Neural cell (in vitro differentiated cells): ENCODE measurements around the gene PPP6R1. TPM values are rescaled to one million over a fixed set of nuclear protein-coding genes. Genes with fewer than 3 reads are reported as not detected.

Experiments used
- H2AFZ ChIP-seq: fragments of 200-600, 300-800 bp; sonication (generic), shearing (Covaris generic); 2 replicates; pipeline ENCODE4 v1.6.0; 2014; ENCODE audit warnings: low read depth, mild to moderate bottlenecking, antibody characterized with exemption, low read length, moderate library complexity
- H3F3A ChIP-seq: fragments of 200-600 bp; shearing (Covaris generic); 2 replicates; pipeline ENCODE4 v1.6.1; 2016; ENCODE audit warnings: mild to moderate bottlenecking, moderate library complexity, mixed read lengths, antibody characterized with exemption, low read length; ENCODE audit not compliant: insufficient read depth, poor library complexity, severe bottlenecking
- H3K27ac ChIP-seq: fragments of 200-600, 300-800 bp; sonication (generic), shearing (Covaris generic); 2 replicates; pipeline ENCODE4 v1.5.1; 2014; ENCODE audit warnings: mild to moderate bottlenecking, low read length, moderate library complexity
- H3K27me3 ChIP-seq: fragments of 300-800, 200-600 bp; sonication (generic), shearing (Covaris generic); 2 replicates; pipeline ENCODE4 v1.6.0; 2014; ENCODE audit warnings: mild to moderate bottlenecking, low read depth, low read length, moderate library complexity; ENCODE audit not compliant: insufficient read depth
- H3K36me3 ChIP-seq: fragments of 300-800, 200-600 bp; sonication (generic), shearing (Covaris generic); 2 replicates; pipeline ENCODE4 v1.5.1; 2014; ENCODE audit warnings: mild to moderate bottlenecking, antibody characterized with exemption, low read length, moderate library complexity; ENCODE audit not compliant: insufficient read depth
- H3K4me2 ChIP-seq: fragments of 300-800, 200-600 bp; sonication (generic), shearing (Covaris generic); 2 replicates; pipeline ENCODE4 v1.6.0; 2014; ENCODE audit warnings: mild to moderate bottlenecking, low read length
- H3K4me3 ChIP-seq: fragments of 300-800, 200-600 bp; sonication (generic), shearing (Covaris generic); 2 replicates; pipeline ENCODE4 v1.5.1; 2014; ENCODE audit warnings: mild to moderate bottlenecking, low read length, moderate library complexity
- H3K79me2 ChIP-seq: fragments of 200-600 bp; shearing (Covaris generic); replicated peaks from 2 replicates; pipeline ENCODE4 v1.6.0; 2014; ENCODE audit warnings: mild to moderate bottlenecking, low read length, moderate library complexity; ENCODE audit not compliant: insufficient read depth
- H3K9ac ChIP-seq: fragments of 300-800, 200-600 bp; sonication (generic), shearing (Covaris generic); 2 replicates; pipeline ENCODE4 v1.6.1; 2016; ENCODE audit warnings: mild to moderate bottlenecking, low read length, mixed read lengths
- H3K9me2 ChIP-seq: fragments of 200-600 bp; shearing (Covaris generic); 2 replicates; pipeline ENCODE4 v1.6.1; 2016; ENCODE audit warnings: mild to moderate bottlenecking, low read length, mixed read lengths; ENCODE audit not compliant: insufficient read depth
- H3K9me3 ChIP-seq: fragments of 200-600, 300-800 bp; sonication (generic), shearing (Covaris generic); 2 replicates; pipeline ENCODE4 v1.6.1; 2016; ENCODE audit warnings: mild to moderate bottlenecking, mixed run types, low read length, moderate library complexity, mixed read lengths
- H4K20me1 ChIP-seq: fragments of 200-600 bp; shearing (Covaris generic); 2 replicates; pipeline ENCODE4 v1.6.1; 2016; ENCODE audit warnings: mild to moderate bottlenecking, mixed run types; ENCODE audit not compliant: insufficient read depth
- EP300 ChIP-seq: fragments of 450-650 bp; conservative IDR thresholded peaks from 2 replicates; pipeline ENCODE4 v1.6.1; 2014; ENCODE audit warnings: antibody characterized with exemption, mild to moderate bottlenecking, moderate library complexity; ENCODE audit not compliant: poor library complexity, severe bottlenecking
- EZH2 ChIP-seq: fragments of 200-600, 300-800 bp; shearing (Covaris generic), sonication (generic); IDR thresholded peaks from 2 replicates; pipeline ENCODE4 v1.6.1; 2014; ENCODE audit warnings: antibody characterized with exemption, low read length, borderline replicate concordance, mild to moderate bottlenecking; ENCODE audit not compliant: insufficient read depth, poor library complexity, severe bottlenecking
- MXI1 ChIP-seq: fragments of 450-650 bp; conservative IDR thresholded peaks from 2 replicates; pipeline ENCODE4 v1.6.1; 2014; ENCODE audit warnings: antibody characterized with exemption, mild to moderate bottlenecking; ENCODE audit not compliant: poor library complexity, severe bottlenecking
- POLR2AphosphoS5 ChIP-seq: IDR thresholded peaks from 2 replicates; pipeline ENCODE4 v1.6.1; 2012
- RAD21 ChIP-seq: fragments of 450-650 bp; conservative IDR thresholded peaks from 2 replicates; pipeline ENCODE4 v1.6.1; 2014; ENCODE audit warnings: antibody characterized with exemption, mild to moderate bottlenecking, moderate library complexity
- SMC3 ChIP-seq: fragments of 450-650 bp; conservative IDR thresholded peaks from 2 replicates; pipeline ENCODE4 v1.6.1; 2014; ENCODE audit warnings: antibody characterized with exemption, mild to moderate bottlenecking, moderate library complexity; ENCODE audit not compliant: poor library complexity
- TAF1 ChIP-seq: IDR thresholded peaks from 2 replicates; pipeline ENCODE4 v1.6.1; 2012; ENCODE audit warnings: low read depth
- polyA plus RNA-seq: library from polyadenylated mRNA; depleted of rRNA; stranded (reverse); fragments of >200 nt; gene quantifications from 2 replicates; pipeline ENCODE4 v1.2.3, GENCODE V29; 2014
- TF ChIP-seq, protein P1 (sequence below): fragments of 450-650 bp; IDR thresholded peaks from 2 replicates; pipeline ENCODE4 v1.5.1; 2014; ENCODE audit warnings: antibody characterized with exemption, mild to moderate bottlenecking, moderate library complexity; ENCODE audit not compliant: poor library complexity, severe bottlenecking
- TF ChIP-seq, protein P2 (sequence below): IDR thresholded peaks from 2 replicates; pipeline ENCODE4 v1.6.1; 2012; ENCODE audit warnings: borderline replicate concordance

The PPP6R1 gene
- polyA plus RNA-seq, 1 donor from 2014 or later: 20.0 TPM

DNA sequence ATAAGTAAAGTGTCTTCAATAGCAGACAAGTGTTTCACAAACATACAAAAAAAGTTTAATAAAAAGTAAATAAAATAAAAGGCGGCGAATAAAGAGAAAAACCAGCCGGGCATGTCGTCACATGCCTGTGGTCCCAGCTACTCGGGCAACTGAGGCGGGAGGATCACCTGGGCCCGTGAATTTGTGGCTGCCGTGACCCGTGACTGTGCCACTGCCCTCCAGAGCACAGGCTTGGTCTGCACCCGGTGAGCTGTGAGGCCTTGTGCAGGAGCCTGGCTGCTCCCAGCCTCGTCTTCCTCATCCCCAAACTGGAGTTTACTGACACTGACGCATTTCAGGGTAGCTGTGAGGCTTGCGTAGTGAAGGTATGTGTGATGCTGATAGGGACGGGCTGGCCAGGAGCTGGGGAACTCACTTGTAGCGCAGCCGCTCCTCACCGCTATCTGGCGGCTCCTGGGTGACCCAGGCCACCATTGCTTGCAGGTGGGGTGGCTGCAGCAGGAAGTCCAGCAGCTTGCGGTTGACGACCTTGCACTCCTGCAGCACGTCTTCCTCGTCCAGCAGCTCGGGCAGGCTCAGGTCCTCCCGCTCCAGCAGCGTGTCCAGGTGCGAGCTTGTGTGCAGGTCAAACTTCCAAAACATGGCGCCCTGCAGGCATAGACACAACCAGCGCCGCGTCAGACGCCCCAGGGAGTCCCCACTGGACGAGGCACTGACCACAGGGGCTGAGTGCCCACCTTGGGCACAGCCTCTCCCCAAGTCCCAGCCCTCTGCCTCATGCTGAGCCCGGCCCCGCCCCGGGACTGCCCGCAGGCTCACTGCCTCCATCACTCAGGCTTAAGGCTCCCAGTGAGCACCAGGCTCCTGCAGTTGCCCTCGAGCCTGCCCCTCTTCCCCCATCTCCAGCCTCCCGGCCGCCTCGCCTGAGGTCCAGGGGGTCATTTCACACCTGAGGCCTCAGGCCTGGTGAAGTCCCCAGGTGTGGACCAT, 12.1 kb downstream of the PPP6R1 start:
- no peaks in the 10 kb centered on the region for H3K36me3 ChIP-seq
- no peaks in the 10 kb centered on the region for H3K9me3 ChIP-seq
- H3K27me3 ChIP-seq: no peaks in the 10 kb centered on the region
- no peaks in the 10 kb centered on the region for H4K20me1 ChIP-seq
- H3K79me2 ChIP-seq: peaks cover 19% of the 10 kb centered on the region
- H3K4me2 ChIP-seq: no peak overlapping the region
- H3K27ac ChIP-seq: no peak overlapping the region
- H2AFZ ChIP-seq: no peak overlapping the region
- H3K9me2 ChIP-seq: no peaks in the 10 kb centered on the region
- H3K4me3 ChIP-seq: no peak overlapping the region
- no peak overlapping the region for H3K9ac ChIP-seq
- TF ChIP-seq MXI1 (no peak), RAD21 (no peak), POLR2AphosphoS5 (no peak), TAF1 (no peak), EZH2 (no peak), EP300 (no peak), SMC3 (no peak)
- TF ChIP-seq, protein P1, sequence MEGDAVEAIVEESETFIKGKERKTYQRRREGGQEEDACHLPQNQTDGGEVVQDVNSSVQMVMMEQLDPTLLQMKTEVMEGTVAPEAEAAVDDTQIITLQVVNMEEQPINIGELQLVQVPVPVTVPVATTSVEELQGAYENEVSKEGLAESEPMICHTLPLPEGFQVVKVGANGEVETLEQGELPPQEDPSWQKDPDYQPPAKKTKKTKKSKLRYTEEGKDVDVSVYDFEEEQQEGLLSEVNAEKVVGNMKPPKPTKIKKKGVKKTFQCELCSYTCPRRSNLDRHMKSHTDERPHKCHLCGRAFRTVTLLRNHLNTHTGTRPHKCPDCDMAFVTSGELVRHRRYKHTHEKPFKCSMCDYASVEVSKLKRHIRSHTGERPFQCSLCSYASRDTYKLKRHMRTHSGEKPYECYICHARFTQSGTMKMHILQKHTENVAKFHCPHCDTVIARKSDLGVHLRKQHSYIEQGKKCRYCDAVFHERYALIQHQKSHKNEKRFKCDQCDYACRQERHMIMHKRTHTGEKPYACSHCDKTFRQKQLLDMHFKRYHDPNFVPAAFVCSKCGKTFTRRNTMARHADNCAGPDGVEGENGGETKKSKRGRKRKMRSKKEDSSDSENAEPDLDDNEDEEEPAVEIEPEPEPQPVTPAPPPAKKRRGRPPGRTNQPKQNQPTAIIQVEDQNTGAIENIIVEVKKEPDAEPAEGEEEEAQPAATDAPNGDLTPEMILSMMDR: no peak
- TF ChIP-seq, protein P2, sequence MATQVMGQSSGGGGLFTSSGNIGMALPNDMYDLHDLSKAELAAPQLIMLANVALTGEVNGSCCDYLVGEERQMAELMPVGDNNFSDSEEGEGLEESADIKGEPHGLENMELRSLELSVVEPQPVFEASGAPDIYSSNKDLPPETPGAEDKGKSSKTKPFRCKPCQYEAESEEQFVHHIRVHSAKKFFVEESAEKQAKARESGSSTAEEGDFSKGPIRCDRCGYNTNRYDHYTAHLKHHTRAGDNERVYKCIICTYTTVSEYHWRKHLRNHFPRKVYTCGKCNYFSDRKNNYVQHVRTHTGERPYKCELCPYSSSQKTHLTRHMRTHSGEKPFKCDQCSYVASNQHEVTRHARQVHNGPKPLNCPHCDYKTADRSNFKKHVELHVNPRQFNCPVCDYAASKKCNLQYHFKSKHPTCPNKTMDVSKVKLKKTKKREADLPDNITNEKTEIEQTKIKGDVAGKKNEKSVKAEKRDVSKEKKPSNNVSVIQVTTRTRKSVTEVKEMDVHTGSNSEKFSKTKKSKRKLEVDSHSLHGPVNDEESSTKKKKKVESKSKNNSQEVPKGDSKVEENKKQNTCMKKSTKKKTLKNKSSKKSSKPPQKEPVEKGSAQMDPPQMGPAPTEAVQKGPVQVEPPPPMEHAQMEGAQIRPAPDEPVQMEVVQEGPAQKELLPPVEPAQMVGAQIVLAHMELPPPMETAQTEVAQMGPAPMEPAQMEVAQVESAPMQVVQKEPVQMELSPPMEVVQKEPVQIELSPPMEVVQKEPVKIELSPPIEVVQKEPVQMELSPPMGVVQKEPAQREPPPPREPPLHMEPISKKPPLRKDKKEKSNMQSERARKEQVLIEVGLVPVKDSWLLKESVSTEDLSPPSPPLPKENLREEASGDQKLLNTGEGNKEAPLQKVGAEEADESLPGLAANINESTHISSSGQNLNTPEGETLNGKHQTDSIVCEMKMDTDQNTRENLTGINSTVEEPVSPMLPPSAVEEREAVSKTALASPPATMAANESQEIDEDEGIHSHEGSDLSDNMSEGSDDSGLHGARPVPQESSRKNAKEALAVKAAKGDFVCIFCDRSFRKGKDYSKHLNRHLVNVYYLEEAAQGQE: no peak
- no peaks in the 10 kb centered on the region for H3F3A ChIP-seq

DNA sequence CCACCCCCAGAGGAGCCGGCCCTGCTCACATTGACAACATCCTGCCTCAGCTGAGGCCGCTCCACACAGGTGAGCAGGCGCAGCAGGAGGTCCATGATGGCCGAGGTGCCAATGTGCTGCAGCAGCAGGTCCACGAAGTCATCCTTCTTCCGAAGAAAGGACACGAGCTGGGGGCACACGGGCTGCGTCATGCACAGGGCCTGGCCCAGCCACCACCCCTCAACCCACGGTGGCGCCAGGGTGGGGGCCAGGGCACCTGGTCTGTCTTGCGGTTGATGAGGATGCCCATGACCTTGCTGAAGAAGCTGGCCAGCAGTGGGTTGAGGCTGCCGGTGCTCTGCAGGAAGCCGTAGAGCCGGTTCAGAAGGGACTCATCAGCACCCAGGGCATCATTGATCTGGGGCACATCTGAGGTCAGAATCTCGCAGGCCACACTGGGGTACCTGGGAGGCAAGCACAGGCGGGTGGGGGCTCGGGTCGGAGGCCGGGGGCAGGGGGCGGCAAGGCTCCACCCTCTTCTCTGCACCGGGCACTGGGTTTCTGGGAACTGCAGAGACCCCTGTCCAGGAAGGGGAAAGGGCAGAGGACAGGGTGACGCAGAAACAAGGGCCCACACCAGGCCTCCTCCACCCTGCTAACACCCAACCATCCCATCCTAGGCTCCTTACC, 13.4 kb downstream of the PPP6R1 start:
- H4K20me1 ChIP-seq: no peaks in the 10 kb centered on the region
- no peak overlapping the region for H3K4me2 ChIP-seq
- H3F3A ChIP-seq: no peaks in the 10 kb centered on the region
- H3K4me3 ChIP-seq: no peak overlapping the region
- H3K9ac ChIP-seq: no peak overlapping the region
- no peaks in the 10 kb centered on the region for H3K9me3 ChIP-seq
- H3K79me2 ChIP-seq: peaks cover 7% of the 10 kb centered on the region
- no peaks in the 10 kb centered on the region for H3K36me3 ChIP-seq
- no peaks in the 10 kb centered on the region for H3K9me2 ChIP-seq
- no peak overlapping the region for H3K27ac ChIP-seq
- TF ChIP-seq EP300 (no peak), POLR2AphosphoS5 (no peak), RAD21 (no peak), EZH2 (no peak), SMC3 (no peak), TAF1 (no peak), MXI1 (no peak)
- TF ChIP-seq, protein P2: no peak
- TF ChIP-seq, protein P1: no peak
- H2AFZ ChIP-seq: no peak overlapping the region
- H3K27me3 ChIP-seq: no peaks in the 10 kb centered on the region
